Activated CD8-positive, alpha-beta memory T cell treated with anti-CD3 and anti-CD28 coated beads for 24 hours (primary cell): ENCODE data around the gene GOLGA8F.
"Not testable (repeated sequence)": the region's sequence is repeated elsewhere in the genome, so short reads cannot be mapped to it uniquely, and the experiment has no call there.

Experiments
- DNase-seq: peaks from one replicate; pipeline ENCODE4 v3.0.0-alpha.2; 2020

The GOLGA8F gene

GRCh38 chr15:28378364-28378763 is at the start of gene GOLGA8F:
Gene GOLGA8F (plus strand): TSS chr15:28378664. CDS start chr15:28378762, 98 bp downstream.
- DNase-seq, result not testable (repeated sequence)

DNA sequence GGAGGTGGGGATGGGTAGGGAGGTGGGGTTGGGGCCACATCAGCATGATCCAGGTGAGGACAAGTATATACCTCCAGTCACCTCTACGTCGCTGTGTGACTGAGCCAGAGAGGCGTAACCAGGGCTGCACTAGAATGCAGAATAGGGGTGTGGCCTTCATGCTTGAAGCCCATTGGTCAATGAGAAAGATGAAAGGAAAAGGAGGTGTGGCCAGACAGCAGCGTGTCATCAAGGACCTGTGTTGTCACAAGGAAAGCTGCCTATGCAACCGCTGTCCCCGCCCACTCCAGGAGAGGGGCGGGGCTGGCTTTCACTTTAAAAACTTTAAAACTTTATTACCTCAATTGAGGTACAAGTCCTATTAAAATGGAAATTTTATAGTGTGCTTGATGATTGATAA is 20.5 kb upstream of the GOLGA8F start, which contains the start of gene GOLGA6L24:
Gene GOLGA6L24 (minus strand): TSS at position 101 of the 400 bp plus-strand sequence. CDS start 61 bp downstream, at position 40.
- DNase-seq, result not testable (repeated sequence)

DNA sequence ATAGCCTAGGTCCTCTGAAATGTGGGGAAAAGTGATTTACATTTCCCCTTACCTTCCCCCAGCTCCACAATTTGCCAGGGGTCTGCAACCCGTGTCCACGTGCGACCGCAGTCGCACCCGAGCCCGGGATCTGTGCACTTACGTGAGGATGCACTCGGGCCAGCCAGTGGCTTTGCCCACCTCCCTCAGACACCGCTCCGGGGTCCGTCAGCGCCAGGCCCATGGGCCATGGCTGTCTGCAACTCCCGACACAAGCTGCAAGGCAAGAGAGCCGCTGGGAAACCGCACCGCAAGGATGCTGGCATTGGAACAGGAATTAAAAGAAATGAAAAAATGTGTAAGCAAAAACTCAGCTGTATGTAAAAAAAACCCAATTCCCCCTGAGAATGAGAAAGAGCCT is 13.0 kb upstream of the GOLGA8F start:
- DNase-seq, result not testable (repeated sequence)

- DNase-seq, result not testable (repeated sequence)
Observed at GRCh38 chr15:28380053-28380452, 1.6 kb downstream of the GOLGA8F start.

DNA sequence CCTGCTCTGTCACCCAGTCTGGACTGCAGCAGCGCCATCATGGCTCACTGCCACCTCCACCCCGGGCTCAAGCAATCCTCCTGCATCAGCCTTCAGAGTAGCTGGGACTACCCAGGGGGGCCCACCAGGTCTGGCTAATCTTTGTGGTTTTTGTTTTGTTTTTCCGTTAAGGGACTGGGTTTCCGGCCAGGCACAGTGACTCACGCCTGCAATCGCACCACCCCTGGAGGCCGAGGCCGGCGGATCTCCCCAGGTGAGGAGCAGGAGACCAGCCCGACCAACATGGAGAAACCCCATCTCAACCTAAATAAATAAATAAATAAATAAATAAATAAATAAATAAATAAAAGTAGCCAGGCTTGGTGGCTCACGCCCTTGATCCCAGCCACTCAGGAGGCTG is 17.6 kb downstream of the GOLGA8F start:
- DNase-seq, result not testable (repeated sequence)

DNA sequence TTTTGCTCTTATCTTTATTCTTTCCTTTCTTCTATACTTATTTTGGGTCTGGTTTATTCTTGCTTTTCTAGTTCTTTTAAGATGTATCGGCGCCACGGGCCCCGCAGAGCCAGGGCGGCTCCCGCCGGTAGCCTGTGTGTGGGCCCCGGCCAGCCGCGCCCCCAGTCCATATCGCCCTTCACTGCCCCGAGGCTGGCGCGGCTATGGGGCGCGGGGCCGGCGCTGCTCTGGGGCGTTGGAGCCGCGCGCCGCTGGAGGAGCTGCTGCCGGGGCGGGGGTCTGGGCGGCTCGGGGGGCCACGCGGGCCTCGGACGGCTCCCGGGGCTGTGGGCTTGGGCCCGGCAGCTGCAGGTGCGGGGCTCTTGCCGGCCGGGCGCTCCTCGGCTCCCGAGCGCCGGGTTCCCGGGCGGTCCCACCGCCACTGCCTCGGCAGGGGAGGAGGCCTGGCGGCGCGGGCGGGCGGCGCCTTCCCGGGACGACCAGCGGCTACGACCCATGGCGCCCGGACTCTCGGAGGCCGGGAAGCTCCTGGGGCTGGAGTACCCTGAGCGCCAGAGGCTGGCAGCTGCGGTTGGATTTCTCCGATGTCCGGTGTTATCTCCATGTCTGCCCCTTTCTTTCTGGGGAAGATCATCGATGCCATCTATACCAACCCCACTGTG is 24.4 kb downstream of the GOLGA8F start:
- DNase-seq, result not testable (repeated sequence)

DNA sequence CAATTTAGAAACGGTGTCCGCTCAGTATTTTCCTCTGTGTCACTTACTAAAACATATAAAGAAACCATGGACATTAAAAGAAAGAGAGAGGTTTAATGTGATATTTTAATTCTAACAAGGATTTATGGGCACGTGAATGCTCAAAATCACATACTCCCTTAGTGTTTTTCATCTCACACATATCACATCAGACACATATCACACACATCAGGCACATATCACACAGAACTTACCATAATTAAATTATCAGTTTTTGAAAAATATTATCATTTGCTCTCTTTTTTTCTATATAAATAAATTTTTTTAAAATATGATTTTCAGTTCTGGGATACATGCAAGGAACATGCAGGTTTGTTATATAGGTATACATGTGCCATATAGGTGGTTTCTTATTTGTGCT is 42.0 kb downstream of the GOLGA8F start:
- not testable (repeated sequence) for DNase-seq

GRCh38 chr15:28435594-28435993 is 57.1 kb downstream of the GOLGA8F start:
- DNase-seq, result not testable (repeated sequence)
